PC-3 (cell line): Measurements from ENCODE around the gene COL13A1. TPM values are rescaled to one million over a fixed set of nuclear protein-coding genes. Genes with fewer than 3 reads are reported as not detected.

Experiments used
- ATAC-seq: fragments of 200-7000 bp; cut with Tn5 transposase; 2 replicates; pipeline ENCODE4 v1.9.1; 2020; ENCODE audit warnings: mild to moderate bottlenecking, moderate library complexity
- BruUV-seq: library from RNA; stranded (reverse); fragments of 400-500 nt; replicated peaks from 2 replicates; lab custom pipeline; 2021; lab: Mats Ljungman, UMichigan
- CTCF ChIA-PET: fragments of 300-600 bp; sonication (Branson Sonifier 250); formaldehyde crosslinking; loops from one replicate; lab custom pipeline; 2022; ENCODE audit warnings: antibody characterized with exemption; lab: Charles Lee
- POLR2A ChIA-PET: fragments of 300-600 bp; sonication (Branson Sonifier 250); formaldehyde crosslinking; loops from one replicate; lab custom pipeline; 2022; ENCODE audit warnings: antibody characterized with exemption; ENCODE audit not compliant: unreplicated experiment; lab: Charles Lee
- DNase-seq: peaks from one replicate; pipeline ENCODE4 v3.0.0-alpha.2; 2015
- H2AFZ ChIP-seq: fragments of 300-600 bp; sonication (generic); 2 replicates; pipeline ENCODE4 v1.6.0; 2016; ENCODE audit warnings: antibody characterized with exemption, low read length
- H3F3A ChIP-seq: fragments of 300-600 bp; sonication (generic); one replicate; pipeline ENCODE4 v1.6.0; 2017; ENCODE audit warnings: antibody characterized with exemption, low read length, control low read depth, mild to moderate bottlenecking; ENCODE audit not compliant: unreplicated experiment
- H3K27ac ChIP-seq: fragments of 300-600 bp; sonication (generic); 2 replicates; pipeline ENCODE4 v1.5.1; 2016; ENCODE audit warnings: mild to moderate bottlenecking, low read length
- H3K27me3 ChIP-seq: fragments of 300-600 bp; sonication (generic); 2 replicates; pipeline ENCODE4 v1.6.1; 2016; ENCODE audit warnings: low read length, mixed read lengths
- H3K36me3 ChIP-seq: fragments of 300-600 bp; sonication (generic); 2 replicates; pipeline ENCODE4 v1.6.1; 2016; ENCODE audit warnings: low read depth, mixed run types, low read length, mixed read lengths
- H3K4me1 ChIP-seq: fragments of 300-600 bp; sonication (generic); 2 replicates; pipeline ENCODE4 v1.5.1; 2016; ENCODE audit warnings: low read length; ENCODE audit not compliant: insufficient read depth
- H3K4me2 ChIP-seq: fragments of 300-600 bp; sonication (generic); 2 replicates; pipeline ENCODE4 v1.6.0; 2016; ENCODE audit warnings: low read length
- H3K4me3 ChIP-seq: fragments of 300-600 bp; sonication (generic); 2 replicates; pipeline ENCODE4 v1.5.1; 2016; ENCODE audit warnings: mild to moderate bottlenecking, low read length, mixed read lengths
- H3K79me2 ChIP-seq: fragments of 300-600 bp; sonication (generic); 2 replicates; pipeline ENCODE4 v1.6.1; 2017; ENCODE audit warnings: low read length, mixed read lengths
- H3K9ac ChIP-seq: fragments of 300-600 bp; sonication (generic); 2 replicates; pipeline ENCODE4 v1.6.0; 2016; ENCODE audit warnings: mild to moderate bottlenecking, low read length
- H3K9me2 ChIP-seq: fragments of 300-600 bp; sonication (generic); replicated peaks from 2 replicates; pipeline ENCODE4 v1.6.1; 2016; ENCODE audit warnings: mixed run types, low read length, mixed read lengths
- H3K9me3 ChIP-seq: fragments of 300-600 bp; sonication (generic); 2 replicates; pipeline ENCODE4 v1.6.1; 2016; ENCODE audit warnings: low read length, mixed read lengths
- H4K20me1 ChIP-seq: fragments of 300-600 bp; sonication (generic); 2 replicates; pipeline ENCODE4 v1.6.1; 2016; ENCODE audit warnings: low read length, mixed read lengths
- EZH2 ChIP-seq: fragments of 300-600 bp; sonication (generic); IDR thresholded peaks from one replicate; pipeline ENCODE4 v1.6.1; 2017; ENCODE audit warnings: antibody characterized with exemption, mild to moderate bottlenecking, low read length; ENCODE audit not compliant: unreplicated experiment
- EZH2phosphoT487 ChIP-seq: fragments of 300-600 bp; sonication (generic); IDR thresholded peaks from 2 replicates; pipeline ENCODE4 v1.6.1; 2018; ENCODE audit warnings: mild to moderate bottlenecking, antibody characterized with exemption, low read length, borderline replicate concordance
- intact Hi-C: fragments of 100-400 bp; cut with micrococcal nuclease; formaldehyde crosslinking; loops from 2 replicates; pipeline ENCODE4 v1.9.0; 2023
- total RNA-seq: library from RNA; depleted of rRNA; stranded (reverse); fragments of >200 nt; gene quantifications from 2 replicates; pipeline ENCODE4 v1.2.3, GENCODE V29; 2014
- TF ChIP-seq, protein P1 (sequence below): fragments of 300-600 bp; sonication (generic); conservative IDR thresholded peaks from 2 replicates; pipeline ENCODE4 v1.5.1; 2017; ENCODE audit warnings: antibody characterized with exemption, low read depth, mild to moderate bottlenecking, low read length

The COL13A1 gene
- total RNA-seq, 1 experiment from 2014 or later = 201 TPM

DNA sequence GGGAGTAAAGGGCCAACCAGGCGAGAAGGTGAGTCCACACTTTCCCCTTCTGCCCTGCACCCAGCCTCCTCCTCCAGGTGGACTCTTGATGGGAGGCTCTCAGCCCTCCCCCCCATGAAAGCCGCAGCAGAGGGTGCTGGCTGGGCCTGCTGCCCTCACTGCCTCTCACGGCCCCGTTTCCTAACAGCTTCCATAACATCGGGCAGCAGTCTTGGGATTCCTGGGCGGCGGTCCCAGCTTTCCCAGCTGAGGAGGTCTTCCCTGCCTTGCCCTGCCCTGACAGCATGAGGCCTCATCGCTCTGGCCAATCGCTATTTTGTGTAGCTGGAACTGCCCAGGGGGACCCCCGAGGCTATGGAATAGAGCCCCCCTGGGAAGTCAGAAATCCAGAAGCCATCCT is 76.3 kb downstream of the COL13A1 start:
- Histone ChIP-seq H3K79me2 (0 out of 2 replicates have a peak, but pooled peaks cover 3% of the 10 kb centered on the region), H3K4me3 (no peak overlapping the region), H3K36me3 (peaks cover 35% of the 10 kb centered on the region), H3K4me2 (no peak overlapping the region), H3K4me1 (peaks cover 24% of the 10 kb centered on the region), H3K27me3 (no peaks in the 10 kb centered on the region), H3K9ac (no peak overlapping the region), H3F3A (peaks cover 5% of the 10 kb centered on the region), H3K9me3 (no peaks in the 10 kb centered on the region), H3K27ac (no peak overlapping the region), H2AFZ (no peak overlapping the region), H4K20me1 (no peaks in the 10 kb centered on the region), H3K9me2 (no peaks in the 10 kb centered on the region)
- intact Hi-C loops = no loop called here
- DNase-seq (no peak), ATAC-seq (no peak)
- CTCF ChIA-PET = interaction anchor here (1.0 kb wide), 1 partner anchor 51 kb away, joined by 3 read pairs; no protein-coding TSS in a partner anchor
- POLR2A ChIA-PET = interaction anchor here (0.7 kb wide), 1 partner anchor 321 kb away, joined by 4 read pairs; no protein-coding TSS in a partner anchor
- BruUV-seq = no TSS peak
- TF ChIP-seq EZH2phosphoT487 (no peak), EZH2 (no peak)
- TF ChIP-seq, protein P1, sequence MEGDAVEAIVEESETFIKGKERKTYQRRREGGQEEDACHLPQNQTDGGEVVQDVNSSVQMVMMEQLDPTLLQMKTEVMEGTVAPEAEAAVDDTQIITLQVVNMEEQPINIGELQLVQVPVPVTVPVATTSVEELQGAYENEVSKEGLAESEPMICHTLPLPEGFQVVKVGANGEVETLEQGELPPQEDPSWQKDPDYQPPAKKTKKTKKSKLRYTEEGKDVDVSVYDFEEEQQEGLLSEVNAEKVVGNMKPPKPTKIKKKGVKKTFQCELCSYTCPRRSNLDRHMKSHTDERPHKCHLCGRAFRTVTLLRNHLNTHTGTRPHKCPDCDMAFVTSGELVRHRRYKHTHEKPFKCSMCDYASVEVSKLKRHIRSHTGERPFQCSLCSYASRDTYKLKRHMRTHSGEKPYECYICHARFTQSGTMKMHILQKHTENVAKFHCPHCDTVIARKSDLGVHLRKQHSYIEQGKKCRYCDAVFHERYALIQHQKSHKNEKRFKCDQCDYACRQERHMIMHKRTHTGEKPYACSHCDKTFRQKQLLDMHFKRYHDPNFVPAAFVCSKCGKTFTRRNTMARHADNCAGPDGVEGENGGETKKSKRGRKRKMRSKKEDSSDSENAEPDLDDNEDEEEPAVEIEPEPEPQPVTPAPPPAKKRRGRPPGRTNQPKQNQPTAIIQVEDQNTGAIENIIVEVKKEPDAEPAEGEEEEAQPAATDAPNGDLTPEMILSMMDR = no peak

DNA sequence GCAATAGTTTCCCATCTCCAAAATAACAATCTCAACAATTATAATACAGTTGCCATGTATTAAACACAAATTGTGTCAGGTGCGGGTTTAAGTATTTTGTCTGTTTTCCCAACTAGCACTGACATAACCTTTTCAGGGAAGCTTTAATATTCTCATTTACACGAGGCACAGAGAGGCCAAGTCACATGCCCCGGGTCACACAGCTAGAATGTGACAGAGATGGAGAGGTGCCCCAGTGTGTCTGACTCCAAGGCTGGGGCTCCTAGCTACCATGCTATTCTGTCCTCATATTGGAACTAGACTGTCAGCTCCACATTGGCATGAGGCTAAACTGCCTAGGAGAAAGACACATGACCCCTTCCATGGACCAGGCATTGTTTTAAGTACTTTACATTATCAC is 77.2 kb downstream of the COL13A1 start:
- ATAC-seq = no peak

More for the DNA sequence above, 77.2 kb downstream of the COL13A1 start:
- Histone ChIP-seq H3K4me2 (no peak overlapping the region), H3K9ac (no peak overlapping the region), H3K27ac (no peak overlapping the region), H3K4me3 (no peak overlapping the region), H3K9me3 (no peaks in the 10 kb centered on the region), H3F3A (peaks cover 4% of the 10 kb centered on the region), H2AFZ (no peak overlapping the region), H4K20me1 (no peaks in the 10 kb centered on the region), H3K9me2 (no peaks in the 10 kb centered on the region), H3K36me3 (peaks cover 28% of the 10 kb centered on the region), H3K79me2 (0 out of 2 replicates have a peak, but pooled peaks cover 3% of the 10 kb centered on the region), H3K4me1 (peaks cover 15% of the 10 kb centered on the region), H3K27me3 (no peaks in the 10 kb centered on the region)
- BruUV-seq = no TSS peak
- no peak for DNase-seq
- TF ChIP-seq EZH2phosphoT487 (no peak), EZH2 (no peak)
- TF ChIP-seq, protein P1 = no peak
- ChIA-PET POLR2A (interaction anchor here (0.7 kb wide), 1 partner anchor 322 kb away, joined by 4 read pairs; no protein-coding TSS in a partner anchor), CTCF (no interaction called here)
- intact Hi-C loops = no loop called here
